ENCODE results near the gene DCLRE1B.

DNA sequence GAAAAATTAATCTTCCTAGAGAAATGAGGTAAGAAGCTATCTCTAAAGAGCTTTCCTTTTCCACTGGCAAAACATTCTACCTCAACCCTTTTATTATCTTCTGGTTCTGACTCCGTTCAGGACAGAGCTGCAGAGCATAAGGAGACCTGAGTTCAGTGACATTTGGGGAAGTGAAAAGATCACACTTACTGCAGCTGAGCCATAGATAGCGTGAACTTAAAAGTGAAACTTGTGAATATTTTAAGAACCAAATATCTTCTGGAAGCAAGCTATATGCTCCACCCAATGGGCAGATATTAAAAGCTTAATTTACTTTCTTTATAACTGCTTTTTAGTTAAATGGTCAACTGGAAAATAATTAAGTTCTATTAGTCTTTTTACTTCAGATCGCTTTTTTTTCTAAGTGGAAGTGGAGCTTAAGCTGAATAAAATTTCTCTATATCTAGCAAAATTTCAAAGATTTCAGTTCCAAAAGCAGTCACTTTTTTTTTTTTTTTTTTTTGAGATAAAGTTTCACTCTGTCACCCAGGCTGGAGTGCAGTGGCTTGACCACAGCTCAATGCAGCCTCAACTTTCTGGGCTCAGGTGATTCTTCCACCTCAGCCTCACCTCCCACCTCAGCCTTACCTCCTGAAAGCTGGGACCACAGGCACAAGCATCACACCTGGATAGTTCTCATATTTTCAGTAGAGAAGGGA is 45.5 kb upstream of the DCLRE1B start:
- TF ChIP-seq, protein P1, sequence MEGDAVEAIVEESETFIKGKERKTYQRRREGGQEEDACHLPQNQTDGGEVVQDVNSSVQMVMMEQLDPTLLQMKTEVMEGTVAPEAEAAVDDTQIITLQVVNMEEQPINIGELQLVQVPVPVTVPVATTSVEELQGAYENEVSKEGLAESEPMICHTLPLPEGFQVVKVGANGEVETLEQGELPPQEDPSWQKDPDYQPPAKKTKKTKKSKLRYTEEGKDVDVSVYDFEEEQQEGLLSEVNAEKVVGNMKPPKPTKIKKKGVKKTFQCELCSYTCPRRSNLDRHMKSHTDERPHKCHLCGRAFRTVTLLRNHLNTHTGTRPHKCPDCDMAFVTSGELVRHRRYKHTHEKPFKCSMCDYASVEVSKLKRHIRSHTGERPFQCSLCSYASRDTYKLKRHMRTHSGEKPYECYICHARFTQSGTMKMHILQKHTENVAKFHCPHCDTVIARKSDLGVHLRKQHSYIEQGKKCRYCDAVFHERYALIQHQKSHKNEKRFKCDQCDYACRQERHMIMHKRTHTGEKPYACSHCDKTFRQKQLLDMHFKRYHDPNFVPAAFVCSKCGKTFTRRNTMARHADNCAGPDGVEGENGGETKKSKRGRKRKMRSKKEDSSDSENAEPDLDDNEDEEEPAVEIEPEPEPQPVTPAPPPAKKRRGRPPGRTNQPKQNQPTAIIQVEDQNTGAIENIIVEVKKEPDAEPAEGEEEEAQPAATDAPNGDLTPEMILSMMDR (IDR thresholded peaks at IDR 0.05 in 8 of 11, conservative IDR thresholded peaks at IDR 0.05 in 3 of 11) = no peak
- TF ChIP-seq POLR2A (IDR thresholded peaks at IDR 0.05) = no peak

All from spleen (tissue), 7 donors.